MCF 10A (cell line): ENCODE data around the gene ARL14EPL. TPM values are rescaled to one million over a fixed set of nuclear protein-coding genes. Genes with fewer than 3 reads are reported as not detected.

Experiments
- BruUV-seq: library from RNA; stranded (reverse); fragments of 400-500 nt; replicated peaks from 2 replicates; lab custom pipeline; 2021; lab: Mats Ljungman, UMichigan
- CTCF ChIA-PET: fragments of 300-600 bp; sonication (Branson Sonifier 250); formaldehyde crosslinking; extraction: SDS; loops from one replicate; lab custom pipeline; 2021; ENCODE audit warnings: antibody characterized with exemption, inconsistent platforms; lab: Yijun Ruan, JAX
- POLR2A ChIA-PET: fragments of 300-600, 350-650 bp; sonication (Branson Sonifier 250); formaldehyde crosslinking; extraction: SDS; loops from one replicate; lab custom pipeline; 2020; ENCODE audit warnings: antibody characterized with exemption, inconsistent platforms; lab: Yijun Ruan, JAX
- DNase-seq: peaks from one replicate; pipeline ENCODE4 v3.0.0-alpha.2; 2018; ENCODE audit not compliant: unreplicated experiment
- H3K27ac Mint-ChIP-seq: one replicate; pipeline ENCODE4 v1.8.0; 2022; ENCODE audit warnings: mild to moderate bottlenecking, low read depth, mixed read lengths; ENCODE audit not compliant: unreplicated experiment
- H3K27me3 Mint-ChIP-seq: one replicate; pipeline ENCODE4 v1.8.0; 2022; ENCODE audit warnings: mixed read lengths; ENCODE audit not compliant: insufficient read depth, unreplicated experiment
- H3K36me3 Mint-ChIP-seq: one replicate; pipeline ENCODE4 v1.8.0; 2022; ENCODE audit warnings: mild to moderate bottlenecking, moderate library complexity, mixed read lengths; ENCODE audit not compliant: insufficient read depth, unreplicated experiment
- H3K4me1 Mint-ChIP-seq: one replicate; pipeline ENCODE4 v1.8.0; 2022; ENCODE audit warnings: mixed read lengths; ENCODE audit not compliant: insufficient read depth, unreplicated experiment
- H3K4me3 Mint-ChIP-seq: one replicate; pipeline ENCODE4 v1.8.0; 2022; ENCODE audit warnings: mild to moderate bottlenecking, moderate library complexity, mixed read lengths; ENCODE audit not compliant: unreplicated experiment
- H3K9me3 Mint-ChIP-seq: one replicate; pipeline ENCODE4 v1.8.0; 2022; ENCODE audit warnings: mixed read lengths; ENCODE audit not compliant: unreplicated experiment
- CTCF ChIP-seq: fragments of 200-600 bp; IDR thresholded peaks from one replicate; pipeline ENCODE4 v1.8.0; 2022; ENCODE audit warnings: antibody characterized with exemption, mild to moderate bottlenecking; ENCODE audit not compliant: unreplicated experiment
- intact Hi-C: fragments of 100-400 bp; cut with micrococcal nuclease; formaldehyde crosslinking; loops from 2 replicates; pipeline ENCODE4 v1.14.1; 2022
- total RNA-seq: library from RNA; stranded (reverse); gene quantifications from 2 replicates; pipeline ENCODE4 v1.2.3, GENCODE V29; 2022

The ARL14EPL gene
- total RNA-seq, 1 experiment from 2014 or later: not detected

- CTCF ChIA-PET: interaction anchor here (1.2 kb wide), 1 partner anchor 203 kb away, joined by 8 read pairs; no protein-coding TSS in a partner anchor
- no peak for DNase-seq
- BruUV-seq: no TSS peak
- Mint-ChIP-seq H3K36me3 (no peaks in the 10 kb centered on the region), H3K27ac (no peak overlapping the region), H3K4me3 (no peak overlapping the region), H3K4me1 (no peaks in the 10 kb centered on the region), H3K27me3 (peaks cover 10% of the 10 kb centered on the region), H3K9me3 (no peaks in the 10 kb centered on the region)
- TF ChIP-seq CTCF: peak; percentile 10
- intact Hi-C loops: loop anchor here (10.0 kb wide), 1 partner anchor 203 kb away; no protein-coding TSS in a partner anchor
- POLR2A ChIA-PET: no interaction called here
Observed at GRCh38 chr5:116037236-116037822, 5.1 kb downstream of the ARL14EPL start.

GRCh38 chr5:116038817-116039216 lies 6.5 kb downstream of the ARL14EPL start:
- CTCF ChIA-PET: no interaction called here
- H3K27ac Mint-ChIP-seq: no peak overlapping the region
- peaks cover 10% of the 10 kb centered on the region for H3K27me3 Mint-ChIP-seq
- POLR2A ChIA-PET: no interaction called here
- BruUV-seq: no TSS peak
- no peak overlapping the region for H3K4me3 Mint-ChIP-seq
- no peak for DNase-seq
- H3K9me3 Mint-ChIP-seq: no peaks in the 10 kb centered on the region
- no peaks in the 10 kb centered on the region for H3K36me3 Mint-ChIP-seq
- H3K4me1 Mint-ChIP-seq: no peaks in the 10 kb centered on the region
- intact Hi-C loops: loop anchor here (10.0 kb wide), 1 partner anchor 204 kb away; no protein-coding TSS in a partner anchor
- TF ChIP-seq CTCF: no peak

GRCh38 chr5:116042375-116042774 lies 10.1 kb downstream of the ARL14EPL start:
- H3K27me3 Mint-ChIP-seq: peaks cover 10% of the 10 kb centered on the region
- H3K4me3 Mint-ChIP-seq: no peak overlapping the region
- TF ChIP-seq CTCF: no peak
- H3K27ac Mint-ChIP-seq: no peak overlapping the region
- intact Hi-C loops: no loop called here
- no TSS peak for BruUV-seq
- ChIA-PET POLR2A (interaction anchor here (0.8 to 1.1 kb wide), 2 partner anchors 15 to 219 kb away, joined by 3 read pairs; no protein-coding TSS in a partner anchor), CTCF (interaction anchor here (0.7 to 1.2 kb wide), 5 partner anchors 9 to 413 kb away, joined by 3 to 4 read pairs (median 3); no protein-coding TSS in a partner anchor)
- no peaks in the 10 kb centered on the region for H3K36me3 Mint-ChIP-seq
- no peaks in the 10 kb centered on the region for H3K4me1 Mint-ChIP-seq
- no peak for DNase-seq
- no peaks in the 10 kb centered on the region for H3K9me3 Mint-ChIP-seq

GRCh38 chr5:116044073-116044472 lies 11.8 kb downstream of the ARL14EPL start:
- H3K36me3 Mint-ChIP-seq: no peaks in the 10 kb centered on the region
- no peaks in the 10 kb centered on the region for H3K4me1 Mint-ChIP-seq
- H3K9me3 Mint-ChIP-seq: no peaks in the 10 kb centered on the region
- no peak overlapping the region for H3K27ac Mint-ChIP-seq
- no TSS peak for BruUV-seq
- intact Hi-C loops: no loop called here
- peaks cover 2% of the 10 kb centered on the region for H3K27me3 Mint-ChIP-seq
- TF ChIP-seq CTCF: no peak
- ChIA-PET POLR2A (no interaction called here), CTCF (no interaction called here)
- no peak for DNase-seq
- H3K4me3 Mint-ChIP-seq: no peak overlapping the region
